Erythroblast (primary cell): ENCODE results near the gene TGFBR1.
A peak's percentile ranks its signal among the peaks of the same experiment; 100 is the strongest.

Experiments used
- DNase-seq, 2 experiments: peaks; one replicate each; lab custom pipeline; 2025; lab: John Stamatoyannopoulos, UW
- GATA1 ChIP-seq: IDR thresholded peaks from 2 replicates; pipeline ENCODE4 v1.6.1; 2011; ENCODE audit warnings: low read depth, mild to moderate bottlenecking, control low read depth, low read length, moderate library complexity
- POLR2A ChIP-seq: IDR thresholded peaks from 2 replicates; pipeline ENCODE4 v1.6.1; 2011; ENCODE audit warnings: mild to moderate bottlenecking, low read length

TGFBR1 gene

DNA sequence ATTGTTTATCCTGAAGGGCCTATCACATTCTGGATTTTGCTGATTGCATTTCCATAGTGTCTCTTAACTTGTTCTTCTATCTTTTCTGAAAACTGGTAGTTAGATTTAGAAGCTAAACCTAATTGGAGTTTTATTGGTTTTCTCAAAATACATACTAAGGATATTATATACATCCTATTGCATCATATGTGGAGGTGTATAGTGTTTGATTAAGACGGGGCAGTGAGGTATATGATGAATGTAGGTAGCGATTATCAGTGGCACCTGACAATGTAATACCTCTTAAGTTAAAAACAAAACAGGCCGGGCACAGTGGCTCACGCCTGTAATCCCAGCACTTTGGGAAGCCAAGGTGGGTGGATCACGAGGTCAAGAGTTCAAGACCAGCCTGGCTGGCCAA is 35.0 kb downstream of the TGFBR1 start:
- TF ChIP-seq POLR2A = no peak
- TF ChIP-seq GATA1 = no peak

DNA sequence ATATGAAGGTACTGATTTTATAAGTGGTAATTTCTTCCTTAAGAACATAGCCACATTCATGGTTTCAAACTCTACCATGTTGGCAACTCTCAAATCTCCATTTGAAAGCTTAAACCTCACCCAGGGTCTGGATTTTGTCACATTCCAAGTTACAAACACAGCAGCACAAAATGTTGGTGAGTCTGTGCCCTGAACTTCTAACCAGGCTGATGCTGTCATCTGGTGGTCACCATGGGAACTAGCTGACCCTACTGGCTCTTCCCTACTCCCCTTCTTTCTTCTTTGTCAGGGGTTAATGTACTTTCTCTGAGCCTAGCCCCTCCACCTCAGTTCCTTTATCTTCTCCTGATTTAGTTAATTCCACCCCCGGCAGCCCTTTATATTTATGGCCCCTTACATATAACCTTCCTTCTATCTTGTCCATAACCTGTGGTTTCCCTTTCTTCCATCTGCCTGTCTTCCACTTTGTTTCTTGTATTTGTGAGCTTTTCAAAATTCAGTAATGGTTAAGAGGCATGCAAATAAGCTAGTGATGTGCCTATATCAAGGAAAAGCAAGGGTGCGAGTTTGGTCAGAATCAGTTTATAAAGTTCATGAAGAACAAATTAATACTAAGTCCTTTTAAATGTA is 35.9 kb downstream of the TGFBR1 start:
- no peak for TF ChIP-seq POLR2A
- no peak for TF ChIP-seq GATA1
- peak; percentile 64 to 79 for DNase-seq

More for the DNA sequence above, 35.0 kb downstream of the TGFBR1 start:
- DNase-seq = no peak

DNA sequence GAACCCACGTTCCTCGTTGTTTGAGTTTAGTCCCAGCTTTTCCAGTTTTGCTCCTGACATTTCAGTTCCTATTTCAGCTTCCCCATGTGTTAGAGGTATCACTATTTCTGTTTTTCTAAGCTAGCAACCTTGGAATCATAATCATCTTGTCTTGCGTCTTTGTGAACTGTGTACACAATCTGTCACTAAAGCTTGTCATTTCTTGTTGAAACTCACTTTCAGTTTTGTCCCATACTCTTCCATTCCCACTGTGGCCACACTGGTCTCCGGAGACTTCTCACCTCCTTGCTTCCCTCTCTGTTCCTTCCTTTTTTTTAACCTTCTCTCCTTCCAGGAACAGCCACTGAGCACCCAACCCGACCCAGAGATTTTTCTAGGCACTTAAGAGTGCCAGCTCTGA is 36.9 kb downstream of the TGFBR1 start:
- no peak for TF ChIP-seq POLR2A
- no peak for TF ChIP-seq GATA1
- no peak for DNase-seq

DNA sequence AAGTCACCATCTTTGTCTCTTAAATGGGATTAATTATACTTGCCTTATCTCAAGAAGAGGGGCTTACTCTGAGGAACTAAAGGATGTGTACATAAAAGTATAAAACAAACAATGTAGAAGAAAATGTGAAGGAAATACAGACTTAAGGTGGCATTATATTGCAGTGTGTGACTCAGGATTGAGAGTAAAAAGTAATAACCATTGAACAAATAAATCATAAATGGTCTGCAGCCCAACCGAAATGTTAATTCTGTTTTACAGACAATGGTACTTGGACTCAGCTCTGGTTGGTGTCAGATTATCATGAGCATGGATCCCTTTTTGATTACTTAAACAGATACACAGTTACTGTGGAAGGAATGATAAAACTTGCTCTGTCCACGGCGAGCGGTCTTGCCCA is 37.4 kb downstream of the TGFBR1 start:
- DNase-seq = no peak
- TF ChIP-seq GATA1 (no peak), POLR2A (no peak)

DNA sequence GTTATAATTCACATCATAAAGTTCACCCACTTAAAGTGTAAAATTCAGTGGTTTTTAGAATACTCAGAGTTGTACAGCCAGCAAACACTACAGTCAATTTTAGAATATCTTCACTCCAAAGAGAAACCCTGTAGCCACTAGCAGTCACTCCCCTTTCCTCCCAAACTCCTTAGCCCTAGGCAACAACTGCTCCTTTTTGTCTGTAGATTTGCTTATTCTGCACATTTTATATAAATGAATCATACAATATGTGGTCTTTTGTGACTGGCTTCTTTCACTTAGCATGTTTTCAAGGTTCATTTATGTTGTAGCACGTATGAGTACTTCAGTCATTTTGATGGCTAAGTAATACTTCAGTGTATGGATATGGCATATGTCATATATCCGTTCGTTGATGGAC is 38.7 kb downstream of the TGFBR1 start:
- TF ChIP-seq POLR2A = no peak
- TF ChIP-seq GATA1 = no peak

DNA sequence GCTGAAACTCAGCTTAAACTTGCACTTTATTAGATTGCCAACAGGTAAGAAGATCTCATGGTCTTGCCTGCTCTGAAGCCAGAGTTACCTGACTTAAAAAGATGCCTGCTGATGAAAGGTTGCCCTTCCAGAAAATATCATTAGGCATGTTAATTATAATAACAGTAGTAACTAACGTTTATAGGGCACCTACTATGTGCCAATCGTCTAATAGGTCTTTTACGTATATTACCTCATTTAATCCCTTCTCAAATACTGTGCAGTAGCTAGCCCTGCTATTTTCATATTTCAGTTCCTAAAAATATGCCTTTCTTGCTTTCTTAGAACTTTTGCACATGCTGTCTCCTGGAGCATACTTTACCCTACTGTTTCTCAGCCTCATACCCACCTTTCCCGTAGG is 40.1 kb downstream of the TGFBR1 start:
- TF ChIP-seq POLR2A (no peak), GATA1 (no peak)
- no peak for DNase-seq

More for the DNA sequence above, 38.7 kb downstream of the TGFBR1 start:
- no peak for DNase-seq

DNA sequence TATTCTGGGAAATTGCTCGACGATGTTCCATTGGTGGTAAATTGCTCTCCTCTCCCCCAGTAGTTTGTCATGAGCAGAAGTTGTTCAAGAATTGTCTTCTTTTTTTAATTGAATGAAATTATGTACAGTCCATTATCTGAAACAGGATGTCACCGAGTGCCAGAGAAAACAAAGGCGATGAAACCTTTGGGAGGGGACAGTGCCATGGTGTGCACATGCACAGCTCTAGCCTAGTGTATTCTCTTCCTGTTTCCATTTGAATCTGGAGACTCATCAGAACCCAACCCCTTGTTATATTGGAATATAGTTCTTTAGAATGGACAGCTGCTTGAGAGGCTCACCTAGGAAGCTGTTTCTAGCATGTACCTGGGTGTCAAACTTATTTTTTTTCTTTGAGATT is 41.7 kb downstream of the TGFBR1 start:
- TF ChIP-seq GATA1 (no peak), POLR2A (no peak)
- no peak for DNase-seq

DNA sequence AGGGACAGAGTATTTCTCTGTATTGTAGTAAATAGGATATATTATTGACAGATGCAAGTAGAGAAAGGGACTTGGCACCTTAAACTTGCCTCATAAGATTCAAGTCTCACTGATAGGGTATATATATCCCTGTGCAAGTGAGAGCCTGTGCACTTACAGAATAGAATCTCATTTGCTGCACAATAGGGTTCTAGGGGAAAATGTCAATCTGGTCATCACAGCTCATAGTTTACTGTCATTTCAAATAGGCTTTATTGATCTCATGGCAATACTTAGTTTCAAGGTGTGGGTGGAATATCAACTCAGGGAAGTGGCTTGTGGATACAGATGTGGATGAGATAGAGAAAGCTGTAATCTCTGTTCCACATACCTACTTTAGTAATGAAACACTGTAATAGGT is 42.3 kb downstream of the TGFBR1 start:
- TF ChIP-seq POLR2A (no peak), GATA1 (no peak)
- DNase-seq = no peak

DNA sequence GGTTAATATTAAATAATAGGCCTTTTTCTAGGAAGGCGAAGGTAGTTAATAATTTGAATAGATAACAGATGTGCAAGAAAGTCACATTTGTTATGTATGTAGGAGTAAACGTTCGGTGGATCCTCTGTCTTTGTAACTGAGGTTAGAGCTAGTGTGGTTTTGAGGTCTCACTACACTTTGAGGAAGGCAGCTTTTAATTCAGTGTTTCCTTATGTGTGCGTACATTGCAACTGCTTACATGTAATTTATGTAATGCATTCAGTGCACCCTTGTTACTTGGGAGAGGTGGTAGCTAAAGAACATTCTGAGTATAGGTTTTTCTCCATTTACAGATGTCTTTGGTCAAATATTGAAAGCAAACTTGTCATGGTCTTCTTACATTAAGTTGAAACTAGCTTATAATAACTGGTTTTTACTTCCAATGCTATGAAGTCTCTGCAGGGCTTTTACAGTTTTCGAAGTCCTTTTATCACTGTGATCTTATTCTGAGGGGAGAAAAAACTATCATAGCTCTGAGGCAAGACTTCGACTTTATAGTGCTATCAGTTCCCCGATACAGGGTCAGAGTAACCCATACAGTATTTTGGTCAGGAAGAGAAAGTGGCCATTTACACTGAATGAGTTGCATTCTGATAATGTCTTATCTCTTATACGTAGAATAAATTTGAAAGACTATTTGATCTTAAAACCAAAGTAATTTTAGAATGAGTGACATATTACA is 45.7 kb downstream of the TGFBR1 start:
- no peak for TF ChIP-seq GATA1
- no peak for TF ChIP-seq POLR2A
- DNase-seq = no peak

DNA sequence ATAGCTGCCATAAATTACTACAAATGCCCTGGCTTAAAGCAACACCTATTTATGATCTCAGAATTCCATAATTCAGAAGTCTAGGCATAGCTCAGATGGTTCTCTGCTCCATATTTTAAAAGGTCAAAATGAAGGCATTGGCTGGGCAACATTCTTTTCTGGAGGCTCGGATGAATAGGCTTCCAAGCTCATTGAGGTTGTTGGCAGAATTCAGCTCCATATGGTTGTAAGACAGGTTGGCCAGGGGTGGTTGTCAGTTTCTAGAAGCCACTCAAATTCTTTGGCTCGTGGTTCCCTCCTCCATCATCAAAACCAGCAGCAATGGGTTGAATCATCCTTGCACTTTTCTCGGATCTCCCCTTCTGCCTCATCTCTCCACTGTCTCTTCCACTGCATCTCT is 49.4 kb downstream of the TGFBR1 start:
- DNase-seq = no peak
- TF ChIP-seq POLR2A (no peak), GATA1 (no peak)

DNA sequence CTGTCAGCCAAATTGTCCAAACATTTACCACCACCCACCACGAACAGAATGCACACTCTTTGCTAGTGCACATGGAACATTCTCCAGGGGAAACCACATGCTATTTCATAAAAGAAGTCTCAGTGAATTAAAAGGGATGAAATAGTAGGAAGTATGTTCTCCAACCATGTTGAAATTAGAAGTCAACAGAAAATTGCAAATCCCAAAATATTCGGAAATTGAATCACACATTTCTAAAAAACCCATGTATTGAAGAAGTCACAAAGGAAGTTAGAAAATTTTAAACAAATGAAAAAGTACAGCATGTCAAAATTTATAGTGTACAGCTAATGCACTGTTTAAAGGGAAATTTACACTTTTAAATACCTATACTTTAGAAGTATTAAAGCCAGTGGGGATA is 50.8 kb downstream of the TGFBR1 start:
- no peak for TF ChIP-seq GATA1
- no peak for TF ChIP-seq POLR2A
- DNase-seq = no peak

DNA sequence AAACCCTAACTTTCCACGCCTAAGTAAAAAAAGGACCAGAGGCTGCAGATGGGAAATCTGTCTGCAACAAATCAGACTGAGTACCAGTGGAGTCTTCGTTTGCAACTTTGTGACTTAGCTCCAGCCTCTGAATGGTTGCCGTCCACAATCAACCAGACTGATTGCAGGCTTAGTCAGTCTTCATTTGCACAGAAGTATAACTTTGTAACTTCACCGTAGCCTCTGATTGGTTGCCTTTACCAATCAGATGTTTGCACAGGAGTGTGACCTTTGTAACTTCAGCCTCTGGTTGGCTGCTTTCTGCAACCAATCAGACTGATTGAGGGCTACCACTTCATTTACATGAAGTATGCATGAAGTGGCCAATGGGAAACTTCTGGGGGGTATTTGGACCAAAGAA is 53.7 kb downstream of the TGFBR1 start:
- TF ChIP-seq GATA1 (no peak), POLR2A (no peak)

DNA sequence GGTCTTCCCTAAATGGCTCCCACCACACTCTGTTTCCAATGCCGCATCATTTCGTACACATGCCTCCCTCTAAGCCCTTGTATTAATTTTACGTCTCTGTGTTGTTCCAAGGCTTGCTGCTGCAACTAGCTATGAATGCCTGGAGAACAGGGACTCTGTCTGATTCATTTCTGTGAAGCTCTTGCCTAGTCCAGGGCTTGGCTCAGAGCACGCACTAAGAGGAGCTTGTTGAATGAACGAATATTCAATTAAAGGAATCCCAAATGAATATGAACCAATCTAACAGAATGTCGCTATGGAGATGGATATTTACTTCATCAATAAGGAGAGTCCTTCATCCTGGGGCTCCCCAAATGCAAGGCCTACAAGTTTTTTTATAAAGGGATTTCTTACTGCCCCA is 55.3 kb downstream of the TGFBR1 start:
- no peak for DNase-seq
- TF ChIP-seq GATA1 = no peak
- TF ChIP-seq POLR2A = no peak

More for the DNA sequence above, 53.7 kb downstream of the TGFBR1 start:
- no peak for DNase-seq

DNA sequence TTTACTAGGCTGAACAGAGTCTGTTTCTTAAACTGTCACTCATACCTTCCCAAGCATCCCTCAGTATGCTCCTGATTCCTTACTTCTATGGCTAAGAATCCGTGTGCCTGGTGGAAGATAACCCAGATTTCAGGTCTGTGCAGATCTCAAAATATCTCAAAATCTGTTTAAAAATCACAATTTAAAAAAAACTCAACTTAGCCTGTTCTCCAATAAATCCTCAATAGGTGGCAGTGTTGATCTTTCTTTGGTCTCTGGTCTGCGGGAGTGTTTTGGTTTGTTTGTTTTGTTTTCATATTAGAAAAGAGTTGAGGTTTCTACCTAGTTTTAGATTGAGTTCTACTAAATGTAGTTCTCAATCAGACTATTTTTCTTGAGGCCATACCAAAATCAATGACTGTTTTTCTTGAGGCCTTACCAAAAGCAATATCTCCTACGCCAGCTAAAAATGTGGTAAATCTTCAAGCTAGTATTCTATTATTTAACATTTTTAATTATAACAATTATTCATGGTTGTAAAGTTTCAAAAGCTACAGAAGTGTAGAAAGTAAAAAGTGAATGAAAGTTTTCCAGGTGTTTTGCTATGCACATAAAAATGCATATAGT is 57.9 kb downstream of the TGFBR1 start:
- TF ChIP-seq GATA1 (no peak), POLR2A (no peak)
- peak; percentile 46 to 57 for DNase-seq
